Endothelial cell of umbilical vein (primary cell): Measurements from ENCODE around the gene TECPR2. TPM values are rescaled to one million over a fixed set of nuclear protein-coding genes. Genes with fewer than 3 reads are reported as not detected.

Experiments
- BruUV-seq: library from RNA; stranded (reverse); fragments of 400-500 nt; replicated peaks from 2 replicates; lab custom pipeline; 2021; lab: Mats Ljungman, UMichigan
- CTCF ChIA-PET: fragments of 300-600, 350-600 bp; sonication (Branson Sonifier 250); formaldehyde crosslinking; loops from one replicate; lab custom pipeline; 2021; ENCODE audit warnings: antibody characterized with exemption, inconsistent platforms; lab: Charles Lee
- POLR2A ChIA-PET: fragments of 300-600, 350-600 bp; sonication (Branson Sonifier 250); formaldehyde crosslinking; loops from one replicate; lab custom pipeline; 2021; ENCODE audit warnings: antibody characterized with exemption, inconsistent platforms; lab: Charles Lee
- DNase-seq: peaks from one replicate; pipeline ENCODE4 v3.0.0-alpha.2; 2011; ENCODE audit warnings: low read depth, low spot score
- FAIRE-seq: peaks from 2 replicates; lab custom pipeline; 2011; peaks lifted over from hg19 to GRCh38; lab: Jason Lieb, UNC
- H2AFZ ChIP-seq: 2 replicates; pipeline ENCODE4 v1.6.0; 2012; ENCODE audit warnings: low read depth, low read length, control low read depth, inconsistent platforms
- H3K27ac ChIP-seq: 2 replicates; pipeline ENCODE4 v1.5.1; 2011; ENCODE audit warnings: low read depth, mild to moderate bottlenecking, control low read depth, low read length, moderate library complexity; ENCODE audit not compliant: insufficient read depth
- H3K27me3 ChIP-seq, 2 experiments: 2 replicates each; pipeline versions ENCODE4 v1.6.0 to v1.6.1; 2011; ENCODE audit warnings: low read length in 2 of 2, mixed read lengths in 1 of 2; ENCODE audit not compliant: control insufficient read depth in 2 of 2, insufficient read depth in 2 of 2
- H3K36me3 ChIP-seq, 2 experiments: 2 replicates in 1 of 2; 3 replicates in 1 of 2; pipeline ENCODE4 v1.5.1; 2011; ENCODE audit warnings: low read length in 2 of 2, mild to moderate bottlenecking in 1 of 2, moderate library complexity in 1 of 2; ENCODE audit not compliant: control insufficient read depth in 2 of 2, insufficient read depth in 2 of 2; ENCODE audit errors: extremely low read depth in 1 of 2
- H3K4me1 ChIP-seq: 3 replicates; pipeline ENCODE4 v1.5.1; 2011; ENCODE audit warnings: mild to moderate bottlenecking, low read length; ENCODE audit not compliant: control insufficient read depth, insufficient read depth; ENCODE audit errors: extremely low read depth
- H3K4me2 ChIP-seq: 2 replicates; pipeline ENCODE4 v1.6.1; 2011; ENCODE audit warnings: low read length, control low read depth, mixed read lengths; ENCODE audit not compliant: insufficient read depth
- H3K4me3 ChIP-seq, 3 experiments: fragments of 200-600 bp in 1 of 3; sonication (generic), shearing (Covaris generic) in 1 of 3; replicated peaks in 1 of 3; 2 replicates each; pipeline ENCODE4 v1.5.1; 2011 to 2016; ENCODE audit warnings: control low read depth in 3 of 3, low read length in 3 of 3, mild to moderate bottlenecking in 2 of 3, inconsistent platforms in 1 of 3, low read depth in 1 of 3, moderate library complexity in 1 of 3; ENCODE audit not compliant: insufficient read depth in 1 of 3
- H3K79me2 ChIP-seq: 2 replicates; pipeline ENCODE4 v1.6.0; 2012; ENCODE audit warnings: low read length, inconsistent platforms; ENCODE audit not compliant: control insufficient read depth, insufficient read depth
- H3K9ac ChIP-seq: replicated peaks from 2 replicates; pipeline ENCODE3; 2011; ENCODE audit warnings: low read length, control low read depth; ENCODE audit not compliant: insufficient read depth; ENCODE audit errors: extremely low read depth
- H3K9me1 ChIP-seq: replicated peaks from 3 replicates; pipeline ENCODE4 v1.6.0; 2011; ENCODE audit warnings: mild to moderate bottlenecking, low read length; ENCODE audit not compliant: control insufficient read depth, insufficient read depth; ENCODE audit errors: extremely low read depth
- H3K9me3 ChIP-seq: replicated peaks from 2 replicates; pipeline ENCODE4 v1.5.1; 2012; ENCODE audit warnings: low read length, inconsistent platforms; ENCODE audit not compliant: control insufficient read depth, insufficient read depth
- H4K20me1 ChIP-seq: replicated peaks from 2 replicates; pipeline ENCODE3; 2011; ENCODE audit warnings: mild to moderate bottlenecking, low read length; ENCODE audit not compliant: control insufficient read depth, insufficient read depth; ENCODE audit errors: extremely low read depth
- CTCF ChIP-seq, 2 donors: IDR thresholded peaks; 1 replicate in 1 of 2; 2 replicates in 1 of 2; pipeline ENCODE4 v1.5.1; 2011; ENCODE audit warnings: low read length in 2 of 2, mild to moderate bottlenecking in 2 of 2, moderate library complexity in 2 of 2, control low read depth in 1 of 2, inconsistent platforms in 1 of 2, low read depth in 1 of 2; ENCODE audit not compliant: insufficient read depth in 1 of 2; ENCODE audit errors: extremely low read depth in 1 of 2
- EZH2 ChIP-seq: IDR thresholded peaks from 2 replicates; pipeline ENCODE4 v1.6.1; 2012; ENCODE audit warnings: borderline replicate concordance, low read depth, mild to moderate bottlenecking, moderate library complexity, low read length, inconsistent platforms; ENCODE audit not compliant: severe bottlenecking
- FOS ChIP-seq: IDR thresholded peaks from 2 replicates; pipeline ENCODE4 v1.6.1; 2011; ENCODE audit warnings: mild to moderate bottlenecking, low read length, moderate library complexity, borderline replicate concordance; ENCODE audit not compliant: insufficient read depth
- GATA2 ChIP-seq: IDR thresholded peaks from 2 replicates; pipeline ENCODE4 v1.7.0; 2011; ENCODE audit warnings: low read depth, mild to moderate bottlenecking, moderate library complexity, mixed read lengths, low read length; ENCODE audit not compliant: insufficient read length, insufficient read depth
- JUN ChIP-seq: IDR thresholded peaks from 2 replicates; pipeline ENCODE4 v1.6.1; 2011; ENCODE audit warnings: borderline replicate concordance, low read depth; ENCODE audit not compliant: insufficient read length, insufficient read depth
- MAX ChIP-seq: IDR thresholded peaks from 2 replicates; pipeline ENCODE4 v1.6.1; 2011; ENCODE audit not compliant: insufficient read depth, insufficient read length
- MYC ChIP-seq: IDR thresholded peaks from one replicate; pipeline ENCODE4 v1.6.1; 2011; ENCODE audit warnings: mild to moderate bottlenecking, low read depth, low read length
- POLR2A ChIP-seq: IDR thresholded peaks from 2 replicates; pipeline ENCODE4 v1.6.1; 2012; ENCODE audit warnings: low read depth, mild to moderate bottlenecking, control low read depth, low read length
- POLR2AphosphoS5 ChIP-seq: IDR thresholded peaks from 2 replicates; pipeline ENCODE4 v1.6.1; 2012; ENCODE audit warnings: low read depth, mild to moderate bottlenecking, control low read depth, low read length, moderate library complexity; ENCODE audit not compliant: insufficient read depth
- dilution Hi-C: fragments of 300-500 bp; cut with MboI; formaldehyde crosslinking; loops from one replicate; pipeline ENCODE4 v1.15.0; 2019; ENCODE audit warnings: low sequenced_read_pairs; ENCODE audit not compliant: extremely low pct_ligation_motif_present
- intact Hi-C: fragments of 100-400 bp; cut with micrococcal nuclease; formaldehyde crosslinking; loops from one replicate; pipeline ENCODE4 v1.10.0; 2022
- polyA plus RNA-seq, 4 experiments: library from polyadenylated mRNA; depleted of rRNA in 3 of 4; stranded (reverse) in 3 of 4; unstranded in 1 of 4; fragments of >200 nt; gene quantifications; 2 replicates each; pipeline versions ENCODE4 v1.2.1 to v1.2.3, GENCODE V29; 2011 to 2012; ENCODE audit warnings: missing spikeins in 1 of 4
- total RNA-seq: library from RNA; stranded (reverse); gene quantifications from 2 replicates; pipeline ENCODE4 v1.2.3, GENCODE V29; 2021

Gene TECPR2
- total and polyA plus RNA-seq, 2 donors (not counting 3 experiments of a cell fraction or from before 2014, with no cell fraction given), result 8.9 to 21.5 TPM

- ChIA-PET CTCF (interaction anchor here (0.6 to 3.0 kb wide), 14 partner anchors 8 to 199 kb away, joined by 3 to 66 read pairs (median 4); partner anchors contain the start of gene ZNF839), POLR2A (no interaction called here)
- Histone ChIP-seq H3K27ac (no peak overlapping the region), H4K20me1 (no peaks in the 10 kb centered on the region), H3K4me2 (peak overlapping the region; percentile 61), H3K9ac (peak overlapping the region; percentile 68), H3K4me3 (peak overlapping the region; percentile 46 to 56 (median 55)), H2AFZ (peak overlapping the region; percentile 97), H3K36me3 (no peaks in the 10 kb centered on the region), H3K4me1 (no peaks in the 10 kb centered on the region), H3K79me2 (no peaks in the 10 kb centered on the region), H3K9me3 (no peaks in the 10 kb centered on the region), H3K9me1 (no peaks in the 10 kb centered on the region), H3K27me3 (no peaks in the 10 kb centered on the region)
- dilution Hi-C loops, result no loop called here
- DNase-seq, result peak; percentile 42
- intact Hi-C loops, result loop anchor here (1.0 to 10.0 kb wide), 3 partner anchors 78 to 282 kb away; no protein-coding TSS in a partner anchor
- peak; percentile 77 for FAIRE-seq
- TF ChIP-seq JUN, result no peak
- no peak for TF ChIP-seq MYC
- no peak for TF ChIP-seq GATA2
- TF ChIP-seq CTCF (IDR thresholded peaks at IDR 0.05; ENCODE audit: extremely low read depth in 1 of 2, insufficient read depth in 1 of 2, low read depth in 1 of 2, low read length in 2 of 2), result peak; percentile 75 to 85
- no peak for TF ChIP-seq FOS
- no peak for TF ChIP-seq MAX
- TF ChIP-seq POLR2A, result no peak
- peak; percentile 33 for TF ChIP-seq POLR2AphosphoS5
- no peak for TF ChIP-seq EZH2
- no TSS peak for BruUV-seq
Observed at GRCh38 chr14:102516531-102517391, 154.0 kb downstream of the TECPR2 start.
